ENCODE data around the gene STAB2. TPM values are rescaled to one million over a fixed set of nuclear protein-coding genes. Genes with fewer than 3 reads are reported as not detected.

Gene STAB2
- total RNA-seq, 1 donor from 2014 or later, result not detected

DNA sequence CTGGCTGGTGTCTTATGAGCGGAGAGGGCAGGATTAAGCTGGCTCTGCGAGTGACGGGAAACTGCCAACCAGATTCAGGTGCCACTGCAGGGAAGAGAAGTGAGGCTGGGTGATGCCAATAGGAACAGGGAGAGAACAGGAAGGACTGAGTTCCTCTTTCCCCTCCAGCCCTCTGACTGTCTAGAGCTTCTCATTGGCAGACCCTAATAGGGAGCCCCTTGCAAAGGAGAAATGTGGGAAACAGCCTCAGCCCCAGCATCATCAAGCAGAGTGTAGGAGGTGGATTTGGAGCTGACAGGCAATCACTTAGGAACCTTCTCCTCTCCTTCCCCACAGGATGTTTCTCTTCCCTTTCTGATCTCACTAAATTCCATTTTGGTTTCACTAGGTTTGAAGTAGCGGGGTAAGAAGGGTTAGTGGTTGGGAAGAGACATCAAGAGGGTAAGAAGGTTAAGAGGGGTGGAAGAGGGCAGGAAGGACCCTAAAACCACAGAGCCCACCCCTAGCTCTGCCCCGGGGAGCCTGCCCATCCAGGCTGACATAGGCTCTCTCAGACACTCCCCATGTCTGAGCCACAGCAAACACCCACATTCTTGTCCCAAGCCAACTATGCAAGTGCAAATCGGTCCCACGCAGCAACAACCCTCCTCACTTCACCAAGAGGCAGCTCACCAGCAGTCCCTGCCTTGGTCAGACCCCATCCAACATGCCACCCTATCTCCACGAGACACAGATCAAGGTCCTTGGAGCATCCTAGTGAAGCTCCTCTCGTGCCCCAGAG, 111.1 kb downstream of the STAB2 start:
- DNase-seq, result no peak

DNA sequence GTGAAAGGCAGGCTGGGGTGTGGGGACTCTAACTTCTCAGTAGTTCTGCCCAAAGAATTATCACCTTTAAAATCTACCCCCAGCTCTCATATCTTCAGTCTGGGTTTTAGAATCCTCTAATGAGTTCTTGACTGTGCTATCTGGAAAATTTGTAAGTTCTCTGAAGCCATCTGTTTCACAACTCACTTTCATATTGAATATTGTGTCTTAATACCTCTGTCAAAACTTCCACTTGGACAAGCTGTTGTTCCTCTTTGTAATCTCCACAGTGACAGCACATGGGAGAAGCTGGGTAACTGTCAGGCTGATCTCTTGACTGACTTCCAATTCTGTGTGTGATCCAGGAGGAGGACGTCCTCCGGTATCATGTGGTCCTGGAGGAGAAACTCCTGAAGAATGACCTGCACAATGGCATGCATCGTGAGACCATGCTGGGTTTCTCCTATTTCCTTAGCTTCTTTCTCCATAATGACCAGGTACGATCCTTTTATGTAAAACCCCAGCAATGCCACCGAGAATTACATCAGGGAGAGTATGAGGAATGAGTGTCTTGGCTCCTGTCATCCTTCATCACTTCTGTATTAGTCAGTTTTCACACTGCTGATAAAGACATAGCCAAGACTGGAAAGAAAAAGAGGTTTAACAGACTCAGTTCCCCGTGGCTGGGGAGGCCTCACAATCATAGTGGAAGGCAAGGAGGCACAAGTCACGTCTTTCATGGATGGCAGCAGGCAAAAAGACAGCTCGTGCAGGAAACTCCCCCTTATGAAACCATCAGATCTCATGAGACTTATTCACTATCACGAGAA, 111.9 kb downstream of the STAB2 start:
- DNase-seq, result no peak

DNA sequence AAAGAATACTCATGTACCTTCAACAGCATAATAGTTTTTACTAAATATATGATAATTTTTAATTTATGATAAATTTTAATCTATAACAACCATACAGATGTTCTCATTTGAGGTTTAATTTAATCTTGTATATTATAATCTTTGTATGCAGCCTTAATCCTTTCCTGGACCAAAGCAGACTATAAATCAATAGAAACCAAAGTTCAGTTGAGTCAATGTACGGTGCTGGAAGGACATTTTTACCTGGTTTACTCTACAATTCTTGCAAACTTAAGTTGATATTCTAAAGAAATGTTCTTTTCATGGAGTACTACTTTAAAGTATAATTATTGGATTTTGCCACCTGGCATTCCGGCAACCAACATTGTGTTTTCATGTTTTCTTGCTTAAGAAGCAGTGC, 118.0 kb downstream of the STAB2 start:
- no peak for DNase-seq

DNA sequence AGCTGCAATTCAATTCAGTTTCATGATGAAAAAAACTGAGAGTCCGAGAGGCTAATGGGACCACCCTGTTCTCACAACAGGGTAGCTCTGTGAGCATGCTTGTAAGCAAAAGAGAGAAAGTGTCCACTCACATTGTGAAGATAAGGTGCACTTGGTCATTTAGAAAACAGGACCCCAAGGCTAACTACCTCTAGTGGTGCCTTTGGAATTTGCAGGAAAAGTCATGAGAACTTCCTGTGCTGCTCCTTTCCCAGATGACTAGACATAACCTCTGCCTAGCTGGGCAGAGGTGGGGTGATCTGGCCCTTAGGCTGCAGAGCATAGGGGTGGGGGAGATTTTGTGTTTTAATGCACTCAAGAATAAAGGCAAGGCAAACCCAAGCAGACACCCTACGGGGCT, 118.9 kb downstream of the STAB2 start:
- no peak for DNase-seq

DNA sequence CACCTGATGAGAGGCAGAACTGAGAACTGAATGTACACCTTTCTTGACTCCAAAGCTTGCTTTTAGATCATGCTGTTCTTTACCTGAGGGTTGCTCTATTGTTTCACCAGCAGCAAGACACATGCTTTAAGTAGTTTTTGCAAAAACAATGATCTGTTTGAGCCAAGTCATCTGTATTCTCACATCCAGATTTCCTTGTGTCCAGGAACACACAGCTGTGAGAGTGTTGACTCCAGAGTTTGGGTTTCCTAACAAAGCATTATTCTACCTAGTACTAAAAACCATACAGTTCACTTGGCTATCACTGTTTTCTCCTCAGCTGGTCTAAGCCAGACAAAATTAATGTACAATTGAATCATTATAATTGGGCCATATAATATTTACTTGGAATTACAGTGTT, 120.4 kb downstream of the STAB2 start:
- no peak for DNase-seq

DNA sequence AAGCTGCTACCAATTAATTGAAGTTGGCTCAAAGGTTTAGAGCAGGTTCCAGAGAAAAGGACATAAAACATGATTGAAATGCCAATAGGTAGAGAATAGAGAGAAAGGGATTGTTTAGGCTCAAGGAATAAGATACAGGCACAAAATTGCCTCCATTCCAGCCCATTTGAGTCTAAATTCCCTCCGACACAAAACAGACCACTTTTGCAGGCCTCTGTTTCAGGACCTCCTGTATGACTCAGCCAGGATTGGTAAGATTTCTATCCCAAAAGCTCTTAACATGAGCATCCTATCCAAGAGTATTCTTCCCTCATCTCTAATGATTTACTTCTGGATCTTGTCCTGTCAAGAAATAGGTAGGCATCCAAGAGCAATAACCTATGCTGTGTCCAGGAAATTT, 123.5 kb downstream of the STAB2 start:
- no peak for DNase-seq

DNA sequence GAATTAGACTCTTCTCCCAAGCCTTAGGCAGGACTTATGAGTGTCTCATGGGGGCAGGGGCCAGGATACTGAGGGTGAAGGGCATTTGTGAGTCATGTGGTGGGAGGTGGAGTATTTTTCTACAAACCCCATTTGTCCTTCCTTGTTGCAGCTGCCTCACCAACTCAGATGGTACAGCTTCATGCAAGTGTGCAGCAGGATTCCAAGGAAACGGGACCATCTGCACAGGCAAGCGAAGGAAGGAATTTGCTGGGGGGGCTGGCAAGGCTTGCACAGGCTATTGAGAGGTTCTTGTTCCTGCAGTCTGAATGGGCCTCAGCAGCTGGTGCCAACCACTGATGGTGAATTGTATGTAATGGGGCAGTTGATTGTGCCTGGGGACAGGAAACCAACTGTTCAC, 125.1 kb downstream of the STAB2 start:
- DNase-seq, result no peak

DNA sequence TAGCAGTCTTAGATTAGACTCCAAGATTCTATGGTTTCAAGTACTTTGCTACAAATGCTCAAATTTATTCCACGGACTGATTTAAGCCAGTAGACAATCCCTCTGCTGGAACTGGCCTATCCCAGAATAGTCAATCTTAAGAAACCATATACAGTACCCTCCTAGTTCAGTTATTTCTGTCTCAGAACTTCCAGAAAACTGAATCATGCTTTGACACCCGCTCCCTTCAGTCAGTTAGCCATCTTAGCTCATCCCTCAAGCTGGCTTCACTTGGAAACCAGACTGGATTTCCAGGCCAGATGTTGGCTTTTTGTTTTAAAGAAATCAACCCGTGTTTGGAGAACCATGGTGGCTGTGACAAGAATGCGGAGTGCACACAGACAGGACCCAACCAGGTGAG, 128.4 kb downstream of the STAB2 start:
- no peak for DNase-seq

DNA sequence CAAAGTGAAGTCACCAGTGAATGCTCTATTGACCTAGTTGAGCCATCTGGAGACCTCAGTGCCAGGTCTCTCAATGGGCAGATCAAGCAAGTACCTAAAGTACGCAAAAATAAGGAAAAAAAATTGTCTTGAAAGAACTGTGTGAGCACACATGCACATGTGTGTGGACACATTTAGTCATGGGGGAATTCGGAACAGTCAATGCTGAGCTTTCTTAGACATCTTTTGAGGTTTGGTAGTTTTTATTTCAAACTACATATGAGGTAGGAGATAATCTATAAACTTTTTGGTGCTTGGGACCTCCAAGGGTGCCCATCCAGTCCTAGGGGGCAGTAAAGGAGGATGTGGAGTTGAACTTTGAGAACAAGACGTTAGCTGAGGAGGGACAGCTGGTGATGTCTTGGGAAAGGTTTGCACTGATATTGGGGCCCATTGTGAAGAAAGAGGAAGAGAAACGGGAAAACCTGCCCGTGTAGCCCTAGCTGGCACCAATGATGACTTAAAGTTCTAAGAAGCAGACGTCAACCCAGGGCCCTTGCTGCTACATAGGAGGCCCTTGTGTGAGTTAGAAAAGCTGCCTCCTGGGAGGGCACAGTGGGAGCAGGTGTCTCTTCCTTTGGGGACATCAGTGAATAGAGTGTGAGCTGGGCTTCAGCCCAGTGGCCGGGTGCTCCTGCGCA, 129.6 kb downstream of the STAB2 start:
- no peak for DNase-seq

DNA sequence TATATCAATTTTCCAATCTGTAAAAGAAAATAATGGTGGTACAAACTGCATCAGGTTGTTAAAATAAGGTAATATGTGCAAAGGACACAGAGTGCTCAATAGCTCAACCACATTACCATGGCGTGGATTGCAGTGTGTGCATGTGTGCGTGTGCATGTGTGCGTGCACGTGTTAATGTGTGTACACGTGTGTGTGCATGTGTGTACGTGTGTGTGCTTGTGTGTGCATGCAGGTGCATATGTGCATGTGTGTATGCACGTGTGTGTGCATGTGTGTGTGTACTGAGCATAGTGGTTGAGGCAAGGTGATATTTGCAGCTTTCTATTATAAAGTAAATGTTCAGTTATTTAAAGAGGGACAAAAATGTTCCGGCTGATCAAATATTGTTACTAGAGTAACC, 138.3 kb downstream of the STAB2 start:
- DNase-seq, result no peak

DNA sequence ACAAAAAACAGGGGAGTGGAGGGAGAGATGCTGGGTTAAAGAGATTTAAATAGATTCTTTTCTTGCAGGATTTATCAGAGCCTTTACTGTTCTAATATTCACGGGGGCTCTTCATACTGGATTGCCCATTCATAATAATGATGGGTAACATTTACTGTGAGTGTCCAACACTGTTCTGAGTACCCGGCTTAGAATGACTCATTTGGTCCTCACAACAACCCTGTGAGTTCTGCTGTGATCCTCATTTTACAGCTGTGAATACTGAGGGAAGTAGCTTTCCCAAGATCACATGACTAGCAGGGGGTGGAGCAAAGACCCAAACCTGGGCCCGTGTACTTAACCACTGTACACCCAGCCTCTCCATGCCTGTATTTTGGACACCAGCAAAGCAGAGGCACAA, 140.6 kb downstream of the STAB2 start:
- no peak for DNase-seq

DNA sequence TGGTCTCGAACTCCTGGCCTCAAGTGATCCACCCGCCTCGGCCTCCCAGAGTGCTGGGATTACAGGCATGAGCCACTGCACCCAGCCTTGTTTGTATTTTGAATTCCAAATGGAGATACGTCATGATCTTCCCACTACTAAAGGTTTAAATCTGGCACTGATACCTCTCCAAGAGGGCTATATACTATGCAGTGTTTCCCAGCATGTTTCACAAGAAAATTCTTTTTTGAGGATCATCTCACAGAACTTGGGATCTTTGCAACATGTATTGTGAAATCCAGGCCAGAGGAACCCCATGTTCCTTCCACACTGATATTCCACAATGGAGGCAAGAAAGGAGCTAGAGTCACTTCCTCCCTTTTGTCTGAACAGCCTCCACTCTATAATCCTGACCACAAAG, 141.2 kb downstream of the STAB2 start:
- DNase-seq, result no peak

DNA sequence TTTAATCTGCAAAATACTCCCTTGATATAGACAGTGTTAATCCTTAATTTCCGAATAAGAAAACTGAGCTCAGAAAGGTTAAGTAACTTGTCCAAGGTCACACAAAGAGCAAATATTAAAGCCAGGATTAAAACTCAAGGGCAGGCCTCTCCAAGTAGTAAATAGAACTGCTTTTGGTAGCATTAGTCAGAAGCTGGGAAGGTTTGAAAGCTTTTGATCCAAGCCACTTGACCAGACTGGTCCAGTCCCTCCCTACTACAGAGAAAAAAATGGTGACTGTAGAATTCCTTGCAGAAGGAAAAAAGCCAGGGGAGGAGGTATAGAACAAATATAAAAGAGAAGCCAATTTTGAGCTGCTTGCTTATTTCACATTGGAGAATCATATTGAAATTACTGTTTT, 142.4 kb downstream of the STAB2 start:
- DNase-seq, result no peak

DNA sequence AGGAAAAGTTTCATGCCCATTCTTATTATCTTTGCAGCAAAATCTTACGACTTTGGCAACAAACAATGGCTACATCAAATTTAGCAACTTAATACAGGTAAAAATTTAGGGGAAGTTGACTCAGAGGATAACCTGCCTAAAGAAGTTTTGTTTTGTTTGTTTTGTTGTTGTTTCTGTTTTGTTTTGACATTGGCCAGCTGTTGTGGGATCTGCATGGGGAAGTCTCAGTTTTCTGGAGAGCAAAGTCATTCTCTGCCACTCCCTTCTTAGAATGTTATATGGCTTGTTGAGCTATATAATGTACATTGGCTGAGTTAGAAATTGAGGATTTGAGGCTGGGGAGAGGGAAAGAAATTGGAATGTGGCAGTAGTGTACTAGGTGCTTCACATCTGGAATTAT, 144.5 kb downstream of the STAB2 start:
- no peak for DNase-seq

DNA sequence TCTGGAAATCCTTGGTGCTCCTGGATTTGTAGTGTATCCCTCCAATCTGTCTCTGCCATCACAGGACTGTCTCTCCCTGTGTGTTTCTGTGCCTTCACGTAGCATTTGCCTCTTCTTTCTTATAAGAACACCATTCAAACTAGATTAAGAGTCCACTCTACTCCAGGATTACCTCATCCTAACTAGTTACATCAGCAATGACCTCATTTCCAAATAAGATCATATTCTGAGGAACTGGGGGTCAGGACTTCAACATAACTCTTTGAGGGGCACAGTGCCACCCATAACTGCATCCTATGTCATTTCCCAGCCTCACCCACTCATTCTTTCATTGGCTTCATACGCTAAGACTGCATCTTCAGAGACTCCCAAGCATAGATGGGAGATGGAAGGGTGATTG, 147.8 kb downstream of the STAB2 start:
- no peak for DNase-seq

DNA sequence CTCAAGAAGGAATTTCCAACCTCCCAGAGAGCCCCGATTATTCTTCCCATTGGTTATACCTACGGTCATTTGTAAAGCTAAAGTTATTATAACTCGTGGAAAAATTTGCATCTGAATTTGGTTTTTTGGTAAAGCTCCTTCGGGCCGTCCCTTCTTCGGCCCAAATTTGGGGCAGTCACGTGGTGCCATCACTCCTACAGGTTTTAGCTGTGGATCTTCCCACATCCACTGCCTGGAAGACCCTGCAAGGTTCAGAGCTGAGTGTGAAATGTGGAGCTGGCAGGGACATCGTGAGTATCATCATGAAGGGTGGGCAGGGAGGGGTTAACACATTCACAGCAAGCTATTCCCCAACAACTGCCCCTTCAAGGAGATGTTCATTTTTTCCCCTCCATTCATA, 148.2 kb downstream of the STAB2 start:
- DNase-seq, result no peak

DNA sequence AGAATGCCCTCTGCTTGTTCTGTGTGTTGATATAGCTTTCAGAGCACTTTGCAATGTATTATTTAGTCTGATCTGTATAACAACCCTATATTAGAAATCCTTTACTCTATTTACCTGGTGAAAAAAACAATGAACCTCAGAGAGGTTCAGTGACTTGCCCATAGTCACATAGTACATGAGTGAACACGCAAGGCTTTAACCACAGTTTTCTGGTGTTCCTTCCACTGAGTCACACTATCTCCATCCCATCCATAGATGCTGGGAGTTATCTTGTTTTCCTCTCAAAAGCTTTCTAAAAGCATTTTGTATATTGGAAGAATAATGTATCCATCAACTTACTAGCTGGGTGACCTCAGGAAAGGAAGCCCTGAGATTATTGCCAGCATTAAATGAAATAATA, 149.5 kb downstream of the STAB2 start:
- no peak for DNase-seq

DNA sequence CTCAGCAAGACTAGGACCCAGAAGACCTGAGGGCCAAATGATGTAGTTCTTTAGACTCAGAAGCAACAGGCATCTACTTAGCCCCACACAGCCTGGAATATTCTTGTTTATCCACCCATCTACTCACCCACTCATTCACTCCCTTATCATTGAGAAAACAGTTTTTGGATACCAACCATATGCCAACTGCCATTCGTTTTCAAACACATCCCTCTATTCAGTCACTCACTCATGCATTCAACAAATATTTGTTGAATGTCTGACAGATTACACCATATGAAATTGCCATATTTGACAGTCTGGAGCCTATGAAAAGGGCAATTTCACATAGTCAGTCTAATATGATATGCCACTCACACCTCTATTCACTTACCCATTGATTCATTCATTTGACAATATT, 150.8 kb downstream of the STAB2 start:
- DNase-seq, result no peak

DNA sequence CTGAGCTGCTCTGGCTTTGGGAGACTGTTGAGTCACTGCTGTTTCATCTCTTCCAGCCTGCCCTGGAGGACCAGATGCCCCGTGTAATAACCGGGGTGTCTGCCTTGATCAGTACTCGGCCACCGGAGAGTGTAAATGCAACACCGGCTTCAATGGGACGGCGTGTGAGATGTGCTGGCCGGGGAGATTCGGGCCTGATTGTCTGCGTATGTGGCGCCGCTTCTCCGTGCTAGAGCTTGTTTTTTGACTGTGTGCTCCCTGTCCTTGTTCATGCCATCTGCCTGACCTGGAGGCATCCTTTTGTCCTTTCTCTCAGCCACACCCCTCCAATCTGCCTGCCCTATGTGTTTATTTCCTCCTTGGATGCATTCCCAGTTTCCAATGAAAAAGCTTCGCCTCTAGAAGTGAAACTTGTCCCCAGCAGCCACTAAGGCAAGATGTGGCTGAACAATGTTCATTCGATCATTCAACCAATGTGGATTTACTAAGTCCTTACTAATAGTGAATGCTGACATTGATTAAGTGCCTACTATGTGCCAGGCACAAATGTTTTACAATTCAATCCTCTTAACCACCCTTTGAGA, 155.4 kb downstream of the STAB2 start:
- DNase-seq, result no peak

DNA sequence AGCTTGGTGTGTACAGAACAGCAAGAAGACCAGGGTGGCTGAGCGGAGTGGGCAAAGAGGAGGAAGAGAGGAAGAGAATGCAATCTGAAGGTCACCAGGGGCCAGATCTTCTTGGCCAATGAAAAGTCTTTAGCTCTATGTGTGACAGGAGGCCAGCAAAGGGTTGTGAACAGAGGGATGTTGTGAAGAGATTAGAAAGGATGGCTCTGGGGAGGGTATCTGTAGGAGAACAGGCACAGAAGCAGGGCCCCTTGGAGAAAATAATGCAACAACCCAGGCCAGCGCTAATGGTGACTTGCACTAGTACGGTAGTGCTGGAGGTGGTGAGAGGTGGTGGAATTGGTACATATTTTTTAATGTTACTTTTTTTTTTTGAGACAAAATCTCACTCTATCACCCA, 156.7 kb downstream of the STAB2 start:
- no peak for DNase-seq

DNA sequence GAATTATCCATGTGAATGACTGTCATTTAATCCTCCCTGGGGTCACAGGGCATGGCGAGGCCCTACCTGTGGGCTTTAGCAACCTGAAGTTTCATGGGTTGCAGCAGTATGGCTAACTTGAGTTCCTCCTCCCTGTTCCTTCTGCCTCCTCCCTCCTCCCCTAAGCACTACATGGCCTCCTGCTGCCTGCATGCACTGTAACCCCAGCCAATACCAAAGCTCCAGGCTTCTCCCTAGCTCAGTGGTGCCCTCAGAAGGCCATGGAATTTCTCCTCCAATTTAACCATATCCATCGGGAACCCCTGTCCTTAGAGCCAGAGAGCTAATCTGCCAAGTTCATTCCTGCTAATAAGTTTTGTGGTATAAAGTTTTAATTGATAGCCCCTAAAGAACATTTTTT, 158.9 kb downstream of the STAB2 start:
- no peak for DNase-seq

DNA sequence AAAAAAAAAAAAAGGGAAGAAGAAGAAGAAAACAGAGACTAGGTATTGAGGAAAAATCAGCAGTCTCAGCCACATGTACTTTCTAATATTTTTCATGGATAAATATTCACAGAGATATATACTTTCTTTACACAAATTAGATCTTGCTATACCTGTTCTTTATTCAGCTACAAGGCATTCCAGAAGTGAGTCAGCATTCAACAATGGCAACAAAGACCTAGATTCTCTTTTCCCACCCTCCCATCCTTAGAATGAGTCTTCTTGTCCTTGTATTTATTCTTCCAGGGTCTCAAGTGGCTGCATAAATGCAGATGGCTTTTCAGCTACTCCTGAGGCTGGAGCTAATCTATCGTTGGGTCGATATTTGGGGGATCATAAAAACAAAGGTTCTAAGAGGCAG, 160.9 kb downstream of the STAB2 start:
- no peak for DNase-seq

DNA sequence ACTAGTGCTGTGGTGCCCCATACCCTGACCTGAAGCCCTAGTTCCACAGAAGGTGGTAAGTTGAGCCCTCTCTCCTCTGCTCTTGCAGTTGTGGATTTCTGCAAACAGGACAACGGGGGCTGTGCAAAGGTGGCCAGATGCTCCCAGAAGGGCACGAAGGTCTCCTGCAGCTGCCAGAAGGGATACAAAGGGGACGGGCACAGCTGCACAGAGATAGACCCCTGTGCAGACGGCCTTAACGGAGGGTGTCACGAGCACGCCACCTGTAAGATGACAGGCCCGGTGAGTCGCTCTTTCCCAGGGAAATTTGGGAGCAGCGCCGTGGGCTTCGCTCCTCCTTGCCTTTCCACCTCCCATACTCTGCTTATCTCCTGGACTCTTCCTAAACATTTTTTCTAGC, 161.8 kb downstream of the STAB2 start:
- DNase-seq, result no peak
